ENCODE results near the gene A2M.

- TF ChIP-seq CTCF (conservative IDR thresholded peaks at IDR 0.05) (no peak), EZH2 (IDR thresholded peaks at IDR 0.05; ENCODE audit: low read depth) (no peak)
Measured at GRCh38 chr12:9094512-9095206, 21.1 kb downstream of the A2M start.

Data from PC-9 (cell line).